ENCODE results near the gene NCOA1.

Gene NCOA1

GRCh38 chr2:24492421-24493279 is 1.6 kb downstream of the NCOA1 start:
- TF ChIP-seq CTCF (IDR thresholded peaks at IDR 0.05; ENCODE audit: control extremely low read depth, extremely low read depth, low read depth, missing control alignments), result no peak
- ChIA-PET POLR2A (no interaction called here), CTCF (interaction anchor here (0.6 to 1.4 kb wide), 3 partner anchors 14 to 300 kb away, joined by 3 read pairs; partner anchors contain the start of genes CENPO and PTRHD1)
- DNase-seq (ENCODE audit: extremely low spot score), result no peak

- no peak for DNase-seq (ENCODE audit: extremely low spot score)
- ChIA-PET CTCF (no interaction called here), POLR2A (no interaction called here)
- TF ChIP-seq CTCF (IDR thresholded peaks at IDR 0.05; ENCODE audit: control extremely low read depth, extremely low read depth, low read depth, missing control alignments), result no peak
Measured at GRCh38 chr2:24493713-24494112, 2.7 kb downstream of the NCOA1 start.

GRCh38 chr2:24494410-24494809 is 3.4 kb downstream of the NCOA1 start:
- no peak for TF ChIP-seq CTCF (IDR thresholded peaks at IDR 0.05; ENCODE audit: control extremely low read depth, extremely low read depth, low read depth, missing control alignments)
- ChIA-PET CTCF (no interaction called here), POLR2A (no interaction called here)
- DNase-seq (ENCODE audit: extremely low spot score), result no peak

- no peak for DNase-seq (ENCODE audit: extremely low spot score)
- CTCF ChIA-PET, result interaction anchor here (0.7 to 1.8 kb wide), 4 partner anchors 8 to 114 kb away, joined by 3 to 7 read pairs (median 4); no protein-coding TSS in a partner anchor
- TF ChIP-seq CTCF (IDR thresholded peaks at IDR 0.05; ENCODE audit: control extremely low read depth, extremely low read depth, low read depth, missing control alignments), result no peak
- POLR2A ChIA-PET, result no interaction called here
Measured at GRCh38 chr2:24495451-24495850, 4.4 kb downstream of the NCOA1 start.

- ChIA-PET POLR2A (no interaction called here), CTCF (interaction anchor here (1.8 to 2.2 kb wide), 2 partner anchors 10 to 12 kb away, joined by 5 to 7 read pairs; no protein-coding TSS in a partner anchor)
- no peak for DNase-seq (ENCODE audit: extremely low spot score)
- no peak for TF ChIP-seq CTCF (IDR thresholded peaks at IDR 0.05; ENCODE audit: control extremely low read depth, extremely low read depth, low read depth, missing control alignments)
Measured at GRCh38 chr2:24496959-24497358, 5.9 kb downstream of the NCOA1 start.

- ChIA-PET CTCF (interaction anchor here (0.8 to 2.2 kb wide), 3 partner anchors 9 to 23 kb away, joined by 3 to 5 read pairs (median 4); no protein-coding TSS in a partner anchor), POLR2A (no interaction called here)
- TF ChIP-seq CTCF (IDR thresholded peaks at IDR 0.05; ENCODE audit: control extremely low read depth, extremely low read depth, low read depth, missing control alignments), result no peak
- DNase-seq (ENCODE audit: extremely low spot score), result no peak
Measured at GRCh38 chr2:24497685-24498084, 6.6 kb downstream of the NCOA1 start.

All from GM10248 (cell line).